Suprapubic skin (tissue), 4 donors: ENCODE data around the gene NRF1.

Source experiments
- CTCF ChIP-seq, 2 donors: fragments of 200-600 bp in 1 of 2; fragments of 450-650 bp in 1 of 2; sonication (generic) in 1 of 2; IDR thresholded peaks; one replicate each; pipeline ENCODE4 v1.5.1; 2016 to 2019; ENCODE audit warnings: antibody characterized with exemption in 2 of 2, mild to moderate bottlenecking in 1 of 2, moderate library complexity in 1 of 2
- POLR2A ChIP-seq, 2 donors: fragments of 450-650 bp; IDR thresholded peaks; one replicate each; pipeline ENCODE4 v1.6.1; 2017; ENCODE audit warnings: antibody characterized with exemption in 2 of 2, mild to moderate bottlenecking in 2 of 2, moderate library complexity in 2 of 2
- POLR2AphosphoS5 ChIP-seq, 3 donors: sonication (generic); formaldehyde crosslinking; IDR thresholded peaks; one replicate each; pipeline ENCODE4 v1.6.1; 2017; ENCODE audit warnings: antibody characterized with exemption in 3 of 3

DNA sequence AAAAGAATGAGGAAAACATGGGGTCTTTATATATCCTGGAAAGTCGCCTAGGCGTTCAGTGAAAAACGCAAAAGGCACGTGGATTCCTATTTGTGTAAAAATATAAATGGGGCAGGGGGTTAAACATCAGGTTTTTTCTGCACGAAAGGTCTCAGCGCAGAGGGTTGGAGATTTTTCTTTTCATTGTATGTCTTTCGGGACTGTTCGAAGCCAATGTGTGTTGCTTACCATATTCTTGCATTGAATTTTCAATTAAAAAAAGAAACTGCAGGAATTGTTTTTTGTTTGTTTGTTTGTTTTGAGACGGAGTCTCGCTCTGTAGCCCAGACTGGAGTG, 172.0 kb downstream of the NRF1 start:
- TF ChIP-seq POLR2AphosphoS5 (IDR thresholded peaks at IDR 0.05) (no peak), CTCF (IDR thresholded peaks at IDR 0.05) (no peak), POLR2A (IDR thresholded peaks at IDR 0.05) (no peak)
